ENCODE measurements around the gene SLC66A1.

SLC66A1 gene

GRCh38 chr1:19344372-19344810, 32.3 kb downstream of the SLC66A1 start:
- peak in 4 of 6 experiments; percentile 15 to 51 (median 30) for DNase-seq

GRCh38 chr1:19344831-19345230, 32.7 kb downstream of the SLC66A1 start:
- no peak for DNase-seq

- DNase-seq, result no peak
These were observed 33.3 kb downstream of the SLC66A1 start for GRCh38 chr1:19345391-19345790.

GRCh38 chr1:19346026-19346425, 33.9 kb downstream of the SLC66A1 start:
- no peak for DNase-seq

- DNase-seq, result no peak
These were observed 35.5 kb downstream of the SLC66A1 start for GRCh38 chr1:19347533-19348172.

GRCh38 chr1:19348441-19349198, 36.5 kb downstream of the SLC66A1 start:
- DNase-seq, result no peak

- no peak for DNase-seq
These were observed 37.9 kb downstream of the SLC66A1 start for GRCh38 chr1:19349999-19350398.

- DNase-seq, result no peak
These were observed 38.4 kb downstream of the SLC66A1 start for GRCh38 chr1:19350566-19350965.

- DNase-seq, result no peak
These were observed 39.7 kb downstream of the SLC66A1 start for GRCh38 chr1:19351873-19352272.

- DNase-seq, result no peak
These were observed 40.7 kb downstream of the SLC66A1 start for GRCh38 chr1:19352839-19353238.

- no peak for DNase-seq
These were observed 41.5 kb downstream of the SLC66A1 start for GRCh38 chr1:19353596-19353995.

- DNase-seq, result no peak
These were observed 42.4 kb downstream of the SLC66A1 start for GRCh38 chr1:19354531-19354981.

GRCh38 chr1:19356266-19356665, 44.1 kb downstream of the SLC66A1 start:
- no peak for DNase-seq

- no peak for DNase-seq
These were observed 45.3 kb downstream of the SLC66A1 start for GRCh38 chr1:19357299-19357986.

- no peak for DNase-seq
These were observed 46.6 kb downstream of the SLC66A1 start for GRCh38 chr1:19358710-19359109.

- DNase-seq, result no peak
These were observed 47.2 kb downstream of the SLC66A1 start for GRCh38 chr1:19359357-19359756.

GRCh38 chr1:19360016-19360415, 47.9 kb downstream of the SLC66A1 start:
- peak in 1 of 6 experiments; percentile 8 for DNase-seq

- no peak for DNase-seq
These were observed 48.3 kb downstream of the SLC66A1 start for GRCh38 chr1:19360432-19360831.

- DNase-seq, result no peak
These were observed 48.9 kb downstream of the SLC66A1 start for GRCh38 chr1:19360843-19361610.

- DNase-seq, result no peak
These were observed 49.6 kb downstream of the SLC66A1 start for GRCh38 chr1:19361611-19362147.

- no peak for DNase-seq
These were observed 51.5 kb downstream of the SLC66A1 start for GRCh38 chr1:19363536-19364152.

GRCh38 chr1:19365721-19366120, 53.6 kb downstream of the SLC66A1 start:
- DNase-seq, result no peak

Measured in stimulated activated naive CD4-positive, alpha-beta T cell (primary cell).